ENCODE measurements around the gene EPS8.

EPS8 gene

DNA sequence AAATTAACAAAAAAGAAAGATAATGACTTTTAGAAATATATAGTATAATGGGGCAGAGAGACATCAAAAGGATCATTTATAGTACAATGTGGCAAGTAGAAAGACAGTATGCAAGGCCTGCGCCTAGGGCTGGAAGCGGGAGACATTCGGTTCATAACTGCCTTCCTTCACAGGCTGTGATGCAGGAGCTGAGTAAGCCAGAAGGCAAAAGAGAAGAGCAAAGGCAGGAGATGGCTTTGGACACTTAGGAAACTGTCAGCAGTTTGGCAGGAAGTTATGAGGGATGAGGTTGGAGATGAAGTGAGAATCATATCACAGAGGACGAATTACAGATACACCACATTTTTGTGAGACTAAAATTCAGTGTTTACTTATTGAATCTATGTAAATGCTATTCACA is 97.8 kb downstream of the EPS8 start:
- no peak for DNase-seq (ENCODE audit: low read depth in 3 of 3)

DNA sequence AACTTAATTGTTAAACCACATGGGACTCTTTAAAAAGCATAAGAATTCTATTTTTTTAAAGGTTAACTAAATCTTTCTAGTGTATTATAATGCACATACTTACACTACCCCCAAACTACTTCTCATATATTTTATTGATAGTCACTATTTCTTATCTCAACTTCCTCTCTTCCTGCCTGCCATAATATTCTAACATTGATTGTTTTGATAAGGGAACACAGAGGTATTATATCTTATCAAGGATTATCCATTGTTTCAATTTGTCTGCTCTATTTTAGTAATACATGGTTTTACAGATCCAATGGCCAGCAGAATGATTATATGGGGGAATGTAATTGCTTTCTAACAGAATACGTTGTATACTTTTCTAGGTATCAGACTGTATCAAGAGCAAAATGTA is 98.9 kb downstream of the EPS8 start:
- DNase-seq (ENCODE audit: low read depth in 3 of 3): no peak

DNA sequence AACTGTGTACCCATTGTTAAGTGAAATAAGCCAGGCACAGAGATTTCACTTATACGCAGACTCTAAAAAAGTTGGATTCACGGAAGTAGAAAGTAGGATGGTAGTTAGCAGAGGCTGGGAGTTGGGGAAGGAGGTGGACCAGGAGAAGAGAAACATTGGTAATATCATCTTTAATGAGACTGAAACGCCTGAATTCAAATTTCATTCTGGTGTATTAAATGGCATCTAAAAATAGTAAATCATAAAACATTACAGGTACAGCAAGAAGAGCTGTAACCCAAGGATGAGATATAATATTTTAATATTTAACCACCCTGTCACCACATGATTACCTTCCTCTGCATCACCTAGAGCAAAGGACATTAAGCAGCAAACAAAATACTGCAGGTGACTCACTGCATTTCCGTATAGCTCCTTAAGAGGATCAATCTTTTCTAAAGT is 99.4 kb downstream of the EPS8 start:
- no peak for DNase-seq (ENCODE audit: low read depth in 3 of 3)

DNA sequence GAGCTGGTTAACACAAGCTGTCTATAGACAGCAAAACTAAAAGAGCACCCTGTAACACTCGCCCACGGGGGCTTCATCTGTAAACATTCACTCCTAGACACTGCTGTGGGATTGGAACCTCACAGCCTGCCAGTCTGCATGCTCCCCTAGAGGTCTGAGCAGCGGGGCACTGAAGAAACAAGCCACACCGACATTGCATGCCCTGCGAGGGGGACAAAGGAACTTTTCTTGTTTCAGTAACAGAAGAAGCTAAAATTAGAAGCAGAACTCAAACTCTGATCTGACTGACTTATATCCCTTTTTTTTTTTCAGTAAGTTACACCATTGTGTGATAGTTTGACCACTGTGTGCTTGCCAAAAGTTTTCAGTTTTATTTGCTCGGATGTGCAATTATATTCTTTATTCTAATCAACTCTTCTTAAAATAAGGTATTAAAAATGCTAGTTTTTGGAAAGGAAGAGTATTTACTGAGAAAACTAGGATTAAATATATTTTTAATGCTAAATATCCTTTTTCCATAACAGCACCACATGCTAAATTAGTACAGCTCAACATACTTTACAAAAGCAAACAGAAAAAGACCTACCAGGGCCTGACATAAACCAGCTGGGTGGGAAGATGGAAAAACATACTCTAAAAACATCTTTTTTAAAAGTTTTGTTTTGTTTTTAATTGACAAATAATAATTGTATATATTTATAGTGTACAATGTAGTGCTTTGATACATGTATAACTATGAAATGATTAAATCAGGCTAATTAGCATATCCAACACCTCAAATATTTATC is 100.2 kb downstream of the EPS8 start:
- DNase-seq (ENCODE audit: low read depth in 3 of 3): no peak

DNA sequence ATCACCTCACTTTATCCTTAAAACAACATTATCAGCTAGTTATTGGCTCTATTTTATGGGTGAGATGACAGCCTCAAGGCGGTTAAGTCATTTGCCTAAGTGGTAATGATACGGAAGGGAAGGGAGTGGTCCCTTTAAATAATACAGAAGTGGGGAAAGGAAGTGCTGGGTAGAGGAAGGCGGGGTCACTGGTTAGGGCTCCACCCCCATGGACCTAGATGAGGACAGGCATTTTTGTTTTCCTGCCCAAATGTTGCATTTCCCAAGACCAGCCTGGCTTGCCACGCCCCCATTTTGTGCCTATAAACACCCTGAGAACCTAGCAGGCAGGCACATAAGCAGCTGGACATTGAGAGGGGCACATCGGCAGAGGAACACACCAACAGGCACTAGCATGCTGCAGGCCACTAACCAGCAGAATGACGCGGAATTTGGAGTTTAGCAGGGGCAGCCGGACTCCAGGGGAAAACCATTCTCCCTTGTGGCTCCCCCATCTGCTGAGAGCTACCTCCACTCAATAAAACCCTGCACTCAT is 100.9 kb downstream of the EPS8 start:
- DNase-seq (ENCODE audit: low read depth in 3 of 3): no peak

DNA sequence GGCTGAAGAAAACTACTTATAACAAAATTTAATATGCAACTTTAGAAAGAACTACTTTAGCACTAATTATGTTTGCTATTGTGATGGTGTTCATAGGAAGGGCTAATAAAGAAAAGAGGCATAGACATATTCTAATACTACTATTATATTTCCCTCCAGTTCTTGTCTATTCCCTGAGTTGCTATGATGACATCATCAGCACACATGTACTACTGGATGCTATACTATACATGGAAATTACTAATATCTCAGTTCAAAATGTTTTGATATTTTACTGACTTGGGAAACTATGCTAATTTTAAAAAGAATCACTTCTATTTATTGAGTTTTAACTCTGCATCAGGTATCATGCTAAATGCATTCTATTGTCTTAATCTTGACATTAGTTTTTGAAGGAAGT is 101.6 kb downstream of the EPS8 start:
- no peak for DNase-seq (ENCODE audit: low read depth in 3 of 3)

DNA sequence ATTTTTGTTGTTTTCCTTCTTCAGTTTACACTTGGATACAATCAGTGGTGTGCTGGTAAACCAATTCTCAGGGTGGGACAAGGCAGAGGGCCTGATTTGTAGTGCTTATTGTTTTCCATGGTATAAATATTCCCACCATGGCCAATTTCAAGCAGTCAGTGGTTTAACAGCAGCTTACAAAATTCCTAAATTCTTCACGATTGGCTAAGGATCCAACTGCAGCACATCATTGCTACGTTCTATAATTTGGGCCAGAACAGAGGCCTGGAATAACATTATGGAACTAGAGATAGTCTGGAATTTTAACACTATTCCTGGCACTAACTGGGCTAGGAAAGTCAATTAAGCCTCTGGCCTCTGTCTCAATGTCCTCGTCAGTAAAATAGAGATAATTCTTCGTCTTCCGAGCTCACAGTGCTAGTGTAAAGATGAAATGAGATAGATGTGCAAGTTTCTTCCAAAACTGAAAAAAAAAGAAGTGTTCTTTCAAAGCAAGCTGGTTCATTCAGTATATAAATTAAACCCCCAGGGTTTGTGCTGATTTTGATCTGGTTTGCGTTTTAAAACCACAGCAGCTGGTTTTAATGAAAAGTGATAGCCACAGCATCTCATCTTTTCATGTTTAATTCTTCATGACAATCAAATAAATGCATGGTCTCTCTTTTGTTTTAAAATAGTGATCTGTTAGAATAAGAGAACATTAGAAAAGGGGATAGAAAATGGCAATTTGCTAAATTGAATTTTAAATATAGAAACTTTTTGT is 104.1 kb downstream of the EPS8 start:
- no peak for DNase-seq (ENCODE audit: low read depth in 3 of 3)

DNA sequence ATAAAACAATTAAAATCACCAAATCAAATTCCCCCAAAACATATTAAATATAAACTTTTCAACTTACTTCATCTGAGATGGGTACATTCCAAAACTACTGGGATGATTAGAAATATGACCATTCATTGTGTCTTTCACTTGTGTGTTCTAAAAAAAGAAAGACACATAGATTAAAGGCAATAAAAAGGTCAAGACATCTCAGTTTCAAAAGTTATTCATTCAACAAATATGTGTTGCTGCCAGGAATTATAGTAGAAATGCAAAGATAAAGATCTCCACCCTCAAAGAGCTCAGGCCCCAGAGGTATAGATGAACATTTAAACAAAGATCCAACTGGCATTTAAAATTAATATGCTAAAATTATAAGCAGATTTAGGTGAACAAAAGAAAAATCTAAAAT is 106.4 kb downstream of the EPS8 start:
- no peak for DNase-seq (ENCODE audit: low read depth in 3 of 3)

DNA sequence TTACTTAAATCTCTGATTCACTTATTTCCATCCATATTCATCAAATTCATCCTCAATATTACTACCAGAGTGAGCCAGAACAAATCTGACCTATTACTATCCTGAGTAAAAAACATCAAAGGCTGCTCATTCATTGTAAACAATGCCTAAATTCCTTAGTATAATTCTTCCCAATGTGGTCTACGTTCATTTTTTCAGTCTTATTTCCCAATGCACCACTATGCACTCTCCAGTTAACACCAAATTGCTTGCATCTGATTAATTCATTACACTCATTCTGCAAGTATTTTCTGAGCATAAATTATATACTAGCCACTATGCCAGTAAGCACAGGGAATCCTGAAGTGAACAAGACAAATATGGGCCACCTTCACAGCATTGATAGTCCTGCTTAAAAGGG is 110.0 kb downstream of the EPS8 start:
- no peak for DNase-seq (ENCODE audit: low read depth in 3 of 3)

DNA sequence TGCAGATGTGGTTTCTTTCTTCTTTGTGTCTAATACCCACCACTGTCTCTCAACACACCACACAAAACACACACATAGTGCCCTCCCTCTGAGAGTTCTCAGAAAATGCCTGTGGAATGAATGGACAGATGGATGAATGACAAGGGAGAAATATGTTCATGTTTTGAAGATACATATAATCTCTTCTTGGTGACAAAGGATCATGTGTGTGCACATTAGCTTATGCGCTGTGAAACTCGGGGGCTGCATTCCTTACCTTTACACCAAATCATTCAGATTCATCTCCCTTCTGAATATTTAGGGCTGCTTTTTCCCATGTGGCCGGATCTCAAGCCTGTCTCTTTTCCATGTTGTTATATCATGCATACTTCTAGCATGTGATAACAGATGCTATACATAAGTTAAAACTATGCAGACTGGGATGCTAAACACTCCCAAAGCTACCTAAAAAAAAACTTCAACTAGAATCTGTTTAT is 111.4 kb downstream of the EPS8 start:
- DNase-seq (ENCODE audit: low read depth in 3 of 3): no peak

DNA sequence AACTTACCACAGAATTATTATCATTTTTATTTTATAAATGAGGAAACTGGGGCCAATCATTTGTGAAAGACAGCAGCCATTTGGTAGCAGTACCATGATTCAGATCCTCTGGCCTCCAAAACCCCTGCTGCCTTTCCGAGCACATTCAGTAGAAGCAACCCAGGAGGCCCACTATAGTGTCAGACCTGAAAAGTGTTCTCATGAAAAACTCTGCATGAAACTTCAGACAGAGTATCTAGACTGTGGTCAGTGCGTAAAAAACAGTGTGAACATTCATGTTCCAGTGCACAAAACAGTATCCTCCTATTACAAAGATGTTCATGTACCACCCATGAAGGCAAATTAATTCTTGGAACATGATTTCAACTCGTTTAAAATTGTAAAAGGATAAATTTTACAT is 112.0 kb downstream of the EPS8 start:
- DNase-seq (ENCODE audit: low read depth in 3 of 3): no peak

DNA sequence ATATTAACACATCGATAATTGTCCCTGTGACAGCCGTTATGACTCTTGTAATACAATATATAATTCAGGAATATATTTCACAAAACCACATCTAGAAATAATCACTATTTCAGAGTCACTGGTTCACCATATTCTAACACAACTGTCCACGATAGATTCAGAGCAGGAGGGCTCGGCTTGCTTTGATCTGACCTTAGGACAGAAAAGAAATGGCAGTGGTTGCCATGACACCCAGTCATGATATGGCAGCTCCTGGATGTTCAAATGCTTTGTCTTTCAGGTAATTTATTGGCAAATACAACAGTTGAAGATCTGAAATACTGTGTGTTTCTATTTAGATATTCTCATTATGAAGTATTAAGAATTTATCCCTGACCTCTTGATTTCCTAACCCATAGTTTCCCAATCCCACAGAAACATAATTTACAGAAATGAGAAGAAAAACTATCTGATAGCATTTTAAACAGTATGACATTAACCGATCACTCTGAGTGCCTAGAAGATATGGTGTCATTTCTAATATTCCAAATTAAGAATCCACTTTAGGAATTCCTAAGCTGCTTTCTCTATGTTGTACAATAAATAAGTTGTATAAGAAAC is 116.4 kb downstream of the EPS8 start:
- no peak for DNase-seq (ENCODE audit: low read depth in 3 of 3)

DNA sequence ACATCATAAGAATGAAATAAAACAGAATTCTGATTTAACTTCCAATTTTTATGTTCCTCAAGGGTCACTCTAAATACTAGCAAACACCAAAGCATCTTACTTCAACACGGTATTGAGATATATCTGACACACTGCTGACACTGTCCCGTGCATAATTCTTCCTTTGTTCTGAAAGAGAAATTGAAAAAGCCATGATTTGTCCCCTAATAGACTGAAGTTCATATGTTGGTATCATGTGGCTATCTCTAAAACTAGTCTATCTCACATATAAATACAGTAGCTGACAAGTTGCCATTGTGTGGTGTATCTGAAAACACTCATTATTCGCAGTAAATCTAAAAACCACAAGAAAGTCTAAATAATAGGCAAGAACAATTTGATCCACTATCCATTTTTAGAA is 118.4 kb downstream of the EPS8 start:
- no peak for DNase-seq (ENCODE audit: low read depth in 3 of 3)

DNA sequence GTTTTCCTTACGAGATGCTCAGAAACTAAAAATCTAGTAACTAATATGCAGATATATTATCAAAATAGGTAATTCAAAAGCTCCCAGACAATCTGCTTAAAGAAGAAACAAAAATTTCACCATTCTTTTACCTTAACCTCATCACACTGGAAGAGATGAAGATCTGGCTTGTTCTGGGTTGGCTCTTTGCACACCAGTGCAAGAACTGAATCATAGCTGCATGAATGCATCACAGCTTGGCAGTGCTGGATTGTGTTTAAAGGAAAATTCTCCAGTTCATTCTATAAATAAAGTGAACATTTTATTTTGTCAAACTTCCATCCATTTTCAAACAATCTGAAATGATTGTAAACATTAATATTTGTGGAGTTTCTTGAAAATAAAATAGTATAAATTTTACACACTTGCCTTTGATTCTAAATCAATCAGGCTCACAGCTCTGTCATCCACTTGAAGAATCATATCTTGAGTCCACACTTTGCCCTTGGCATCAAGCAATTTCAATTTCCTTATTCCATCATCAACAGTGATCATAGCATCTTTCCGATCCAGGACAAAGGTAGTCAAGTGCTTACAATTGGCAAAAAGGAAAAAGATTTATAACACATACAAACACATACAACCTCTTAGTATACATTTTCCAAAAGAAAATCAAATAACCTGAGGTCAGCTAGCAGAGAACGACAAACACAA is 119.8 kb downstream of the EPS8 start:
- no peak for DNase-seq (ENCODE audit: low read depth in 3 of 3)

DNA sequence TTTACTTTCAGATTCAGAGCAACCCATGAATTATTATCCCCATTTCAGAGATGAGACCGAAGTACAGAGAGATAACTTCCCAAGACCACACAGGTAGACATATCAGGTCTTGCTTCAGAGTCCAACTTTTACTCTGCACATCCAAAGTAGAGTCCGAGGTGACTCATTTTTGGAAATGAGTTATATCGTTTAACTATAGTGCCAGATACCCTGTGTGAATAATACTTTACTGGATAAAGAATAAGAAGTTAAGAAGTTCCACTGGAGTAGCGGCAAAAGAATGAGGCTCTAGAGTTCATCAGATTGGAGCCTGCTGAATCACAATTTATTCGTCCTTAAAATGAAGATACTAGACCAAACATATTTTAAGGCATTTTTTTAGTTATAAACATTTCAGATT is 124.7 kb downstream of the EPS8 start:
- no peak for DNase-seq (ENCODE audit: low read depth in 3 of 3)

DNA sequence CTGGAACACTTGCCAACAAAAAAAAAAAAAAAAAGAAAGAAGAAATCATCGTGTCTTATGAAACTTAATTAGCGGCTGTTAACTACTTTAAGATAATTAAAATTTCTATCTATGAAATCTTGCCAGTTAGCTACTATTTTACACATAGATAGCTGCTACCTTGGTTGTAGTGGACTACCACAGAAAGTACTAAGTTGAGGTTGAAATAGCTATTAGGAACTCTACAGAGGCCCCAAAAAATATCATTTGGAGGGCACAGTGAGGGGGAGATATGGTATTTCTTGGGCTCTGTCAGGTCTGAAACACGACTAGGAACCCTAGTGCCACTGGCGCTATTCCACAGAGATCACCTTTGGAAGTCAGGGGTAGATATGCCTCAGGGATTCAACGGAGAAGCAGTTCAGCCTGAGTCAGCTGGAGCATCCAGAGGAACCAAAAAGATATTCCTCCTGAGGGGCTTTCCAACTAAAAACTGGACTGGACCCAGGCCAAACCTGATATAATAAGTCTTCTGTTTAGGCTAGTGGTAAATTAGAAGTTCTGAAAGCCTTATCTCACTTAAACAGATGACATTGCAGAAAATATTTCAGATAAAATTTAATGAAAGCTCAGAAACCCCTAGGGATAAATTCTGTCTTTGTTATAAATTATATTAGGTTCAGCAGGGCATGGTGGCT is 126.1 kb downstream of the EPS8 start:
- DNase-seq (ENCODE audit: low read depth in 3 of 3): no peak

DNA sequence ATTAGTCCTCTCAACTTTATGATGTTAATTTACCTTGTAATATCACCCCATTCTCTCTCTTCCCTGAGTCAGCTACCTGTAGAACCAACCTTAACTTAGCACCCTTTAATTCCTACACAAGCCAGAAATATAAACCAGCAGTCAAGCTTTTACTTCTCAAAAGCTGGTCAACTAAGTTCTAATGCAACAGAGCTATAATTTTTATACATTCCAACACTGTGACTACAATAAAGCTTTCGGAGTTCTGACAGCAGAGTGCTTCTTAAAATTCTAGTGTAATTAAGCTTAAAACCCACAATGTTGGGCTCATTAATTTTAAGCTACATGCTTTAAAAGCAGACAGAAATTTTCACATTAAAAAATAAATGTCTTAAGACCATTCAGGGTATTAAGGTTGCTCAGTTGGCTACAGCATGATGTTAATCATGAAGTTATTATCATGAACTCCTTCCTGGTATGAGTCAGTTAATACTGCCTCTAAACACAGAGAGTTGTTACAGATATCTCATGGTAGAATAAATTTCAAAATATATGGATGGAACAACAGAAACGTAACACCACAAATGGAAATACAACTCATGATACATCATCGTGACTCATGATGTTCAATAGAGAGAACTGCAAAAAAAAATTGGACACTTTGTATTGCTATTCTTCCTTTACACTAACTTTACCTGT is 126.7 kb downstream of the EPS8 start:
- DNase-seq (ENCODE audit: low read depth in 3 of 3): no peak

DNA sequence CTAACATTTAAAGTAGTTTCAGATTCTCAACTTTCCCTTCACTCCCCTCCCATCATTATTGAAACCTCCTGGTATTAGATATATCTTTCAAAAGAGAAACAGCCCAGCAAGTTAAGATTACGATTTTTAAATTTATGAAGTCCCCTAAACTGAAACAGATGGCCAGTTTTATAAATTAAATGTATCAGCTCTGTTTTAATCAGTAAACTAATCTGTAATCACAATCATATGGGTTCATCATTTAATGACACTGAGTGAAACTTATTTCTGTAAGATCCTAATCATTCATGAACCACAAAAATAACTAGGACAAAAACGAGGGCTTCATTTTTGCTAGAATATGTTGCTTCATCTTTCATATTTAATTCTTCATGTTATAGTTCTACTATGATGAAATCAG is 137.8 kb downstream of the EPS8 start:
- no peak for DNase-seq (ENCODE audit: low read depth in 3 of 3)

DNA sequence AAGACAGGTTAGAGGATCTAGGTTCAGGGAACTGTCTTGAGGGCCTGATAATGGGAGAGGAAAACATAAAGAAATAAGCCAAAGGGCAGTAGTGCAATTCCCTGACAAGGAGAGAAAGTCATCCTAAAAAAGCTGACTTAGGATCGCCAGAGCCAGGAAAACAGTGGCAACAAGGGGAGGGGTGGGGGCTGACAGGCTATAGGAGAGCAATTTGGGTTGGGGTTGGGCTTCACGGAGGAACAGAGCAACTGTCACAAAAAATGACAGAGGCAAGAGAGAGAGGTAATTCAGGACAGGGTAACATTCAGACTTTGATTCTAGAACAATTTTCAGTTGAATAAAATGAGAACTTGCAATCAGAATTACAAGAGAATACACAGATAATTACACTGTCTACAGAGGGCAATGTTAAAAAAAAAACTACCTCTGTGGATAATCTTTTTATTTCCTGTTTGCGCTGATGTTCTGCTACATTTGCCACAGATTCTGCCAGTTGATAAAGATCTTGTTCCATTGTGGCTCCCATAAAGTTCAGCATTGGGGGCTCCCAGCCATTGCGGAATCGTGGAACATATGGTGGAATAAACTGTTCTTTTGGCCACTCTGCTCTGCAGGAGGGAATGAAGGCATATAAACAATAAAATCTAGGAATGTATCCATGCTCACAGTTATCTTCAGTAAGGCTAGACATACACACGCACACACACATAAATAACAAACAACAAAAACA is 138.6 kb downstream of the EPS8 start:
- DNase-seq (ENCODE audit: low read depth in 3 of 3): no peak

DNA sequence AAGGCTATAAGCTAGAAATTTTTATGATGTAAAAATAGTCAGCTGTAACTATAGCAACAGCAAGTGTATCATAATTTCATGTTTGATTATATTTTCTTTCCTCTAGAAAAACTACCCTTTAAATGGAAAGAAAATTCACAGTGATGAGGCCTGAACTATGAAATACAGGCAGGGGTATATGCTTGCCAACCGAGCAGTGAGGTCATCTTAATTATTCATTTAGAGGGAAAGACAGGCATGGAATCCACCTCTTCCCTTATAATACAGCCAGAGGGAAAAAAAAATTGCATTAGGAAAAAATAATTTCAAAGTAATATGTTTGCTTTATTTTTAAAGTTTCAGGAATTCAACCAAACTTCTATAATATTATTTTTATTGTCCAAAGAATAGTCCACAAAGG is 139.8 kb downstream of the EPS8 start:
- DNase-seq (ENCODE audit: low read depth in 3 of 3): no peak

Data from stimulated activated CD4-positive, alpha-beta T cell treated with anti-CD3 and anti-CD28 coated beads, TNF-alpha, amount 100 ng/mL, for 48 hours (primary cell).